Eye (tissue), 1 donor: ENCODE measurements around the gene CYB5B.
"Not testable (repeated sequence)": the region's sequence is repeated elsewhere in the genome, so short reads cannot be mapped to it uniquely, and the experiment has no call there.

ENCODE experiments used
- DNase-seq: peaks from one replicate; pipeline ENCODE4 v3.0.0-alpha.2; 2015

Gene CYB5B

GRCh38 chr16:69410219-69410990, 14.0 kb upstream of the CYB5B start:
- no peak for DNase-seq

GRCh38 chr16:69411064-69411985, 13.1 kb upstream of the CYB5B start:
- no peak for DNase-seq

DNA sequence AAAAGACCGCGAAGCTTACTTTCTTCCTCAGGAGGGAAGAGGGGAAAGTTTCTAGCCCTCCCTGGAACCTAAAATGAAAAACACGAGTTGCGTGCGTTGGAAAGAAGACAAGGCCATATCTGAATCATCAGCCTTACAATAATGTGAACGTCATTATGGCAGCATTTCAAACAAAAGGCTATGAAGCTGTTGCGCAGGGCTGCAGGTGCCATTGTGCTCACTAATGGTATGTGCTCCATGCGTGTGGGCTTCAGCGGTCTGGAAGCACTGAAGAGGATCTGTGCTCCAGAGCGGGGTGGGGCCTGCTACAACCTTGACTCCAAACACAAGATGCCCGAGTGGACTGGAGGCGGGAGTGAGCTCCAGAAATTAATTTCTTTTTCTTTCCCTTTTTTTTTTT, 12.1 kb upstream of the CYB5B start:
- no peak for DNase-seq

GRCh38 chr16:69413045-69413664, 11.3 kb upstream of the CYB5B start:
- DNase-seq: no peak

DNA sequence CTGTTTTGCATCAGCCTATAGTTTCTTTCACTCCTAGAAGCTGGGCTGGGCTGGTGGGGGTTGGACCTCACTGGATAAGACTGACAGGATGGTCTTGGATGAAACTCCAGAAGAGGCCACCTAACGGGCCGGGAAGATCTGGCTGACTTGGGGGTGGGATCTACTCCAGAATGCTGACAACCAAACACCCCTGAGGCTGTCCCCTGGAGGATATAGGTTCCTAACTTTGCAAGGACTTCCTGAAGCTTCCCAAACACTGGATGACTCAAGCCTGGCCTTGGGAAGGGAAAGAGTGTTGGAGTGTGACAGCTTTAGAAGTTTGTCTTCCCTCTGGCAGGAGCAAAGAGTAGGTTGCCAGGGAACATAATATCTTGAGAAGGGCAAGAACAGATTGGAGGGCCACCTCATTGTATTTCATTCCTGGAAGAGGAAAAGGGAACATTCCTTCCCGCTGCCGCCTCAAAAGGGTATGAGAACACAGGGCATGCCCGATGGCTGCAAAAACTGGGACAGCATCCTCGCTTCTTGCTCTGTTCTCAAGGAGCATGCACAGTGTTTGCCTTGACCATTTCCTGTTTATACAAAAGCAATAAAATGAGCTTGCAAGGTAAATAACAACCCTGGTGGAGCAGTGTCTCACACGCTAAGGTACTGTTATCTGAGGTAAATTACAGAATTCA, 6.8 kb upstream of the CYB5B start:
- no peak for DNase-seq

DNA sequence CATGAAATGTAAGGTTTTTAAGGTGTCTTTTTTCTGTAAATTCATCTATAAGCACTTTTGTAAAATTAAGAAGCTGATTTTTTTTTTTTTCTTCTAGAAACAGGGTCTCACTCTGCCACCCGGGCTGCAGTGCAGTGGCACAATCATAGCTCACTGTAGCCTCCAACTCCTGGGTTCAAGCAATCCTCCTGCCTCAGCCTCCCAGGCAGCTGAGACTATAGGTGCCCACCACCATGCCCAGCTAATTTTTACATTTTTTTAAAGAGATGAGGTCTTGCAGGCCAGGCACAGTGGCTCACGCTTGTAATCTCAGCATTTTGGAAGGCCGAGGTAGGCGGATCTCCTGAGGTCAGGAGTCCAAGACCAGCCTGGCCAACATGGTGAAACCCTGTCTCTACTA, 4.5 kb upstream of the CYB5B start:
- DNase-seq: no peak

GRCh38 chr16:69423189-69423588, 1.2 kb upstream of the CYB5B start:
- DNase-seq: no peak

GRCh38 chr16:69424935-69425784, 741 bp downstream of the CYB5B start:
- DNase-seq: no peak

- no peak for DNase-seq
Measured at GRCh38 chr16:69428652-69429051, 4.2 kb downstream of the CYB5B start.

DNA sequence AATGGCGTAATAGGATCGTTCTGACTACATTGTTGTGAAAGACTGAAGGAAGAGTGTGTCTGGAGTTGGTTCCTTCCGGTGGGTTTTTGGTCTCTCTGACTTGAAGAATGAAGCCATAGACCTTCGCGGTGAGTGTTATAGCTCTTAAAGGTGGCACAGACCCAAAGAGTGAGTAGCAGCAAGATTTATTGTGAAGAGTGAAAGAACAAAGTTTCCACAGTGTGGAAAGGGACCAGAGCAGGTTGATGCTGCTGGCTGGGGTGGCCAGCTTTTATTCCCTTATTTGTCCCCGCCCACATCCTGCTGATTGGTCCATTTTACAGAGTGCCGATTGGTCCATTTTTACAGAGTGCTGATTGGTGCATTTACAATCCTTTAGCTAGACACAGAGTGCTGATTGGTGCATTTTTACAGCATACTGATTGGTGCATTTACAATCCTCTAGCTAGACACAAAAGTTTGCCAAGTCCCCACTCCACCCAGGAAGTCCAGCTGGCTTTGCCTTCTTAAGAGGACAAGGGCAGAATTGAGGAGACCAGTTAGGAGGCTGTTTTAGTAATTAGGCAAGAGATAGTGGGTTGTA, 4.7 kb downstream of the CYB5B start:
- DNase-seq: not testable (repeated sequence)

DNA sequence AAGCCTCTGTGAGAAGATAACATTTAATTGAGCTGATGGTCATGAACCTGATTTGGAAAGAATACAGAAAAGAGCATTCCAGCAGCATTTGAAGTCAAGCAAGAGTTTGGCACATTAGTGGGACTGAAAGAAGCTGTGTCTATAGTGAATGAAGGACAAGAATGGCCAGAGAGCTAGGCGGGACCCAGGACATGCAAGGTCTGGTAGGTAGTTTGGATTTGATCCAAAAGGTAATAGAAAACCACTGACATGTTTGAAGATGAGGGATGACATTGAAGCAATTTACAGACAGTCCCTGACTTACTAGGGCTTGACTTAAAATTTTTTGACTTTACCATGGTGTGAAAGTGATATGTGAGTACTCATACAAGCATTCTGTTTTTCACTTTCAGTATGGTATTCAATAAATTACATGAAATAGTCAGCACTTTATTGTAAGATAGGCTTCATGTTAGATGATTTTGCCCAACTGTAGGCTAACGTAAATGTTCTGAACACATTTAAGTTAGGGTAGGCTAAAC, 7.6 kb downstream of the CYB5B start:
- no peak for DNase-seq

DNA sequence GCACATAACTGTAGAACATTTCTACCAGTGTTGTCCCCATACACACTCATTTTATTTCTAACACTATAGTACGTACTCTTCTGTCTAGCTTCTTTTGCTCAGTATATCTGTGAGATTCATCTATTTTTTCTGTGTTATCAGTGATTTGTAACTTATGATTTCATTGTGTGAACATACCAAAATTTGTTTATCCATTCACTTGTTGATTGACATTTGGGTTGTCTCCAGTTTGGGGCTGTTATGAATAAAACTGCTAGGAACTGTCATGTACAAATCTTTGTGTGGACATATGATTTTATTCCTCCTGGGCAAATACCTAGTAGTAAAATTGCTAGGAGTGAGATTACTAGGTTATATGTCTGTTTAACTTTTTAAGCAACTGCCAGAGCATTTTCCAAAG, 9.6 kb downstream of the CYB5B start:
- no peak for DNase-seq

DNA sequence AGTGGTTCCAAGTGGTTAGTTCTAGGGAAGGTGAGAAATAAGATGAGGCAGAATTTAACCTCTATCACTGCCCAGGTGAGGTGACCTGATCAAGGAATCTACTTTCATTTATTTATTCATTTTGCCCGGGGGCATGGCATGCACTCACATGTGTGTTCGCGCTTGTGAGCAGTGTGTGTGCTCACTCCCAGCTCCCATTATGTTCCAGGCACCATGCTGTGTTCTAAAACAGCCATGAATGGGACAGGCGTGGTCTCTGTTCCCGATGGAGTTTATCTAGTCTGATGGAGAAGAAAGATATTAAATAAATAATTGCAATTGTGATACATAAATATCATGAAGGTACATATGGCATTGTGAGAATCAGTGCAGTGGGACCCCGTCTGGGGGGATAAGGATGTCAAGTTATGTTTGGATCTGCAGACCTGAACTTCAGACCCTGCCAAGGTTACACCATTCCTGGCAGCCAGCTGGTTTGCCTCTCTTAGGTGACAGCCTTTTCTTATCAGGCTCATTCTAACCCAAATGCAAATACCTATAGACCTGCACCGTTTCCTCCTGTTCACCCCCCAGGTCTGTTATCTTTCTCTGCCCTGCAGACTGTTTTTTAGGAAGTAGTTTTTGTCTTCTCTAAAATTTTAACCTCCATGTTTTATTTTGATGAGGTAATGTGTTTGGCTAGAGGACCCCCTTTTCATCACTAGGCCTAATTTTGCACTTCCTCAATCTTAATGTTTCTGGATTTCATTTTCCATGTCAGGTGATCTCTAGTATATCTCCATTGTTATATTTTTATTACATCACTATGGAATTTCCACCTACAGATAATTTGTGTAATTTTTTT, 11.8 kb downstream of the CYB5B start:
- DNase-seq: no peak

DNA sequence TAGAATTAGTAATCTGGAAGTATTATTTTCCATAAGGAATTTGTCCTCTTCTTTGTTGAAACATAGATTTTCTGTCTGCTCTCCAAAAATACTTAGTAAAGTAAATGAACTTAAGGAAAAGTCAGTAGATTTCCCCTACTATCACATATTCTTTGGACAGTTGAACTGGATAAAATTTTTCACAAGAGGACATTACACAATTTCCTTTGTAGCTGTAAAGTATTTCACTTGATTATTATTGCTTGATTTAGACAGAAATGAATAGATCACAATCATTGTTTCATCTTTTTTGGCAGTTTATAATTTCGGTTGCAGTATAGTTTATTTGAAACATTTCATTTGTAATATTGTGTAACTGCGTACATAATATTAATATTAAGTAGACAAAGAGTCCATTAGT, 12.5 kb downstream of the CYB5B start:
- DNase-seq: no peak

DNA sequence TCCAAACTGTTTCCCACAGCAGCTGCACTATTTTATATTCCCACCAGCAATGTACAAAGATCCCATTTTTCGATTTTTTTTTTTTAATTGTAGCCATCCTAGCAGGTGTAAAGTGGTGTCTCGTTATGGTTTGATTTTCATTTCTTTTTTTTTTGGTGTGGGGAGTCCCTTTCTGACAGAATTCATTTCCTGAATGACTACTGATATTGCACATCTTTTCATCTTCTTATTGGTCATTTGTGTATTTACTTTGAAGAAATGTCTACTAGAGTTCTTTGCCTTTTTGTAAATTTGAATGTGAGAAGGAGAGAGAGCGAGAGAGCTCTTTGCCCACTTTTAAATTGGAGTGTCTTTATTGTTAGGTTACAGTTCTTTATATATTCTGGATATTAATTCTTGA, 14.0 kb downstream of the CYB5B start:
- no peak for DNase-seq

GRCh38 chr16:69440250-69440649, 15.8 kb downstream of the CYB5B start:
- DNase-seq: no peak

- not testable (repeated sequence) for DNase-seq
Measured at GRCh38 chr16:69441030-69441429, 16.6 kb downstream of the CYB5B start.

- no peak for DNase-seq
Measured at GRCh38 chr16:69443927-69444631, 19.7 kb downstream of the CYB5B start.

DNA sequence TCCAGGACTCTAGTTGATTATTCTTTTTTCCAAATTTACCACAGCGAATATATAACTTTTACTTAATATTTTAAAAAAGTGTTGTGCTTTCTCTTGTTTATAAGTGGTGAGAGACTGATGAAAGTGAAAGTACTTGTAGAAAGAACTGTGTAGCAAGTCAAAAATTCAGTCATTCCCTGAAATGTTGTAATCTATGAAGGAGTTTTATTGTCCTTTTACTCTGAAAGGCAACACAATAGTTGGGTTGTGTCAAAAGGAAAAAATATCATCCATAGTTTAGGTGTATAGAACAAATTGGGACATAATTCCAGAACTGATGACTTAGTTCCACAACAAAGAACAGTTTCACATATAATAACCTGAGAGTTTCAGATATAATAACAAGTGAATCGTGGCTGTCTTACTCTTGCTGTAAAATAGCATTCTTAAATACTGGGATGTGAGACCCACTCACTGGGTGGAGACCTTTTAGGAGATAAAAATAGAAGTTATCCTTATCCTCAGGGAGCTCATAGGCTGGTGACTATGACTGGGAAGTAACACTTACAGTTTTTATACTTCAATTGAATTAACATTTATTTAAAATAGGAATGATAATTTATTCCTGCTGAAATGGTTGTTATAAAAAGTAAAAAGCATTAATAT, 20.6 kb downstream of the CYB5B start:
- no peak for DNase-seq
